Sigmoid colon (tissue), 4 donors: ENCODE measurements around the gene TMEM247.

Experiments
- CTCF ChIP-seq, 4 experiments: fragments of 450-650 bp in 3 of 4; fragments of 200-600 bp in 1 of 4; IDR thresholded peaks; one replicate each; pipeline ENCODE4 v1.5.1; 2016 to 2019; ENCODE audit warnings: antibody characterized with exemption in 4 of 4, mild to moderate bottlenecking in 3 of 4, moderate library complexity in 2 of 4
- POLR2A ChIP-seq, 2 donors: fragments of 450-650 bp; IDR thresholded peaks; one replicate each; pipeline ENCODE4 v1.6.1; 2016; ENCODE audit warnings: antibody characterized with exemption in 2 of 2, mild to moderate bottlenecking in 2 of 2, moderate library complexity in 2 of 2
- POLR2AphosphoS5 ChIP-seq, 4 donors: sonication (generic); formaldehyde crosslinking; IDR thresholded peaks; one replicate each; pipeline ENCODE4 v1.6.1; 2017; ENCODE audit warnings: antibody characterized with exemption in 4 of 4

GRCh38 chr2:46431481-46432235 is 47.7 kb upstream of the TMEM247 start:
- TF ChIP-seq POLR2A (IDR thresholded peaks at IDR 0.05) (no peak), POLR2AphosphoS5 (IDR thresholded peaks at IDR 0.05) (no peak), CTCF (IDR thresholded peaks at IDR 0.05) (no peak)
